OCI-LY3 (cell line): ENCODE measurements around the gene NCAPD3.

Experiments
- CTCF ChIP-seq: fragments of 200-600, 300-600 bp; sonication (generic); IDR thresholded peaks from 2 replicates; pipeline ENCODE4 v1.5.1; 2014; ENCODE audit warnings: antibody characterized with exemption, low read length, low read depth
- EZH2phosphoT487 ChIP-seq: fragments of 200-600 bp; shearing (Covaris generic); IDR thresholded peaks from 2 replicates; pipeline ENCODE4 v1.6.1; 2018; ENCODE audit warnings: antibody characterized with exemption, mixed run types, low read depth

GRCh38 chr11:134142536-134142935, 81.2 kb downstream of the NCAPD3 start:
- TF ChIP-seq CTCF (no peak), EZH2phosphoT487 (no peak)
